K562 (cell line): Measurements from ENCODE around the gene LMBR1L. TPM values are rescaled to one million over a fixed set of nuclear protein-coding genes. Genes with fewer than 3 reads are reported as not detected.

Experiments used
- CCNT2 ChIP-seq: IDR thresholded peaks from 2 replicates; pipeline ENCODE4 v1.6.1; 2011; ENCODE audit warnings: borderline replicate concordance, low read depth, mild to moderate bottlenecking, moderate library complexity, mixed read lengths, low read length; ENCODE audit not compliant: insufficient read length; ENCODE audit errors: extremely low read depth
- CHCHD3 ChIP-seq: fragments of 250-450 bp; sonication (Bioruptor Pico); IDR thresholded peaks from 2 replicates; pipeline ENCODE4 v2.1.2; 2022; ENCODE audit warnings: mild to moderate bottlenecking
- CREB3 ChIP-seq: fragments of 450-650 bp; conservative IDR thresholded peaks from 2 replicates; pipeline ENCODE4 v1.6.1; 2016; ENCODE audit warnings: missing genetic modification characterization, low read depth, mild to moderate bottlenecking, missing compliant biosample characterization, moderate library complexity
- CREBBP ChIP-seq: IDR thresholded peaks from one replicate; pipeline ENCODE4 v1.6.1; 2012; ENCODE audit warnings: low read depth, mild to moderate bottlenecking, control low read depth, inconsistent platforms, low read length
- E2F5 ChIP-seq: sonication (generic); formaldehyde crosslinking; IDR thresholded peaks from 2 replicates; pipeline ENCODE4 v1.8.0; 2022; ENCODE audit warnings: mild to moderate bottlenecking, missing genetic modification reagents
- GTF2F1 ChIP-seq: IDR thresholded peaks from 2 replicates; pipeline ENCODE4 v1.6.1; 2011; ENCODE audit warnings: low read depth, low read length, improper control_type of control experiment
- HMGXB4 ChIP-seq: sonication (generic); formaldehyde crosslinking; IDR thresholded peaks from 2 replicates; pipeline ENCODE4 v1.8.1; 2023; ENCODE audit warnings: mild to moderate bottlenecking, missing genetic modification reagents
- MEF2D ChIP-seq: conservative IDR thresholded peaks from 2 replicates; pipeline ENCODE4 v1.6.1; 2016; ENCODE audit warnings: low read depth, missing genetic modification characterization, missing compliant biosample characterization
- NR3C1 ChIP-seq: sonication (generic); formaldehyde crosslinking; IDR thresholded peaks from 2 replicates; pipeline ENCODE4 v1.8.1; 2022; ENCODE audit warnings: missing genetic modification reagents
- POLR2B ChIP-seq: fragments of 450-650 bp; IDR thresholded peaks from 2 replicates; pipeline ENCODE4 v1.6.1; 2018; ENCODE audit warnings: low read depth; ENCODE audit not compliant: partially characterized antibody
- PRDM10 ChIP-seq: fragments of 450-650 bp; IDR thresholded peaks from 2 replicates; pipeline ENCODE4 v1.6.1; 2018; ENCODE audit not compliant: partially characterized antibody
- RBM25 ChIP-seq: fragments of 200-400 bp; formaldehyde crosslinking; IDR thresholded peaks from 2 replicates; pipeline ENCODE4 v1.6.1; 2018; ENCODE audit warnings: low read length, low read depth, moderate library complexity; ENCODE audit not compliant: severe bottlenecking
- RBM34 ChIP-seq: fragments of 200-400 bp; formaldehyde crosslinking; IDR thresholded peaks from 2 replicates; pipeline ENCODE4 v1.6.1; 2018; ENCODE audit warnings: low read length, borderline replicate concordance; ENCODE audit not compliant: insufficient read depth
- RNF2 ChIP-seq: sonication (generic); IDR thresholded peaks from 2 replicates; pipeline ENCODE4 v1.6.1; 2016
- TAL1 ChIP-seq: fragments of 450-650 bp; IDR thresholded peaks from 2 replicates; pipeline ENCODE4 v1.6.1; 2016; ENCODE audit warnings: mild to moderate bottlenecking
- TCFL5 ChIP-seq: fragments of 250-450 bp; sonication (Bioruptor Pico); conservative IDR thresholded peaks from 2 replicates; pipeline ENCODE4 v1.6.1; 2021; ENCODE audit warnings: mild to moderate bottlenecking, moderate library complexity, matching md5 sums
- TOE1 ChIP-seq, 2 experiments: fragments of 450-650 bp in 1 of 2; sonication (generic) in 1 of 2; formaldehyde crosslinking in 1 of 2; IDR thresholded peaks; 2 replicates each; pipeline versions ENCODE4 v1.7.1 to v1.8.0; 2016 to 2022; ENCODE audit warnings: borderline replicate concordance in 2 of 2, mild to moderate bottlenecking in 2 of 2, antibody characterized with exemption in 1 of 2, inconsistent platforms in 1 of 2, low read depth in 1 of 2, missing genetic modification reagents in 1 of 2, moderate library complexity in 1 of 2
- ZNF282 ChIP-seq: sonication (generic); formaldehyde crosslinking; IDR thresholded peaks from 2 replicates; pipeline ENCODE4 v1.8.1; 2023; ENCODE audit warnings: missing genetic modification reagents
- ZNF57 ChIP-seq: fragments of 450-650 bp; formaldehyde crosslinking; IDR thresholded peaks from 2 replicates; pipeline ENCODE4 v1.4.0; 2020; ENCODE audit warnings: mild to moderate bottlenecking, moderate library complexity
- polyA plus RNA-seq, 8 experiments: library from polyadenylated mRNA; depleted of rRNA in 4 of 8; stranded (reverse) in 5 of 8; unstranded in 3 of 8; fragments of >200 nt; fragmentation: Nextera tagmentation in 2 of 8; fragmentation: Illumina TruSeq in 1 of 8; extraction: Ambion mirVana in 2 of 8; extraction: Trizol in 1 of 8; gene quantifications; 2 replicates each; pipeline versions ENCODE4 v1.2.1 to v1.2.3, GENCODE V29; 2011 to 2014; ENCODE audit warnings: inconsistent platforms in 1 of 8, missing spikeins in 1 of 8
- total RNA-seq, 7 experiments: library from RNA; depleted of rRNA in 6 of 7; stranded (reverse); fragments of >200 nt in 6 of 7; fragmentation: Illumina TruSeq in 2 of 7; extraction: Trizol in 2 of 7; gene quantifications; 2 replicates each; pipeline versions ENCODE4 v1.2.1 to v1.2.3, GENCODE V29; 2011 to 2021; ENCODE audit warnings: low replicate concordance in 1 of 7

The LMBR1L gene
- total and polyA plus RNA-seq, 9 of the 15 experiments (the other 6 are each of a cell fraction or from before 2014, with no cell fraction given) = 2.5 to 57.0 (median 31.1) TPM

- TF ChIP-seq PRDM10 (no peak), RNF2 (no peak), CREBBP (no peak), HMGXB4 (no peak), CCNT2 (peak; percentile 87), RBM34 (no peak), TOE1 (IDR thresholded peaks at IDR 0.05; ENCODE audit: borderline replicate concordance) (no peak), TOE1 (CRISPR knock-in tag; IDR thresholded peaks at IDR 0.05; ENCODE audit: borderline replicate concordance, low read depth) (no peak), GTF2F1 (peak; percentile 98), POLR2B (peak; percentile 99), CREB3 (no peak), ZNF57 (no peak), TAL1 (no peak), ZNF282 (CRISPR knock-in tag) (no peak; the same call in 1 of the 2 replicates), TCFL5 (CRISPR knock-in tag) (no peak), E2F5 (CRISPR knock-in tag) (peak; percentile 65; the same call in 1 of the 2 replicates), NR3C1 (CRISPR knock-in tag) (no peak), MEF2D (tag) (no peak), RBM25 (no peak), CHCHD3 (peak; percentile 65; the same call in 1 of the 2 replicates)
Observed at GRCh38 chr12:49131051-49131893, 20.6 kb upstream of the LMBR1L start, which contains the start of gene TUBA1B (continued).
